DLD1 (cell line): ENCODE results near the gene ADCY3.

Source experiments
- in situ Hi-C: cut with HindIII; loops from 2 replicates; pipeline ENCODE4 v1.10.0; 2017; ENCODE audit warnings: low sequenced_read_pairs

The ADCY3 gene

DNA sequence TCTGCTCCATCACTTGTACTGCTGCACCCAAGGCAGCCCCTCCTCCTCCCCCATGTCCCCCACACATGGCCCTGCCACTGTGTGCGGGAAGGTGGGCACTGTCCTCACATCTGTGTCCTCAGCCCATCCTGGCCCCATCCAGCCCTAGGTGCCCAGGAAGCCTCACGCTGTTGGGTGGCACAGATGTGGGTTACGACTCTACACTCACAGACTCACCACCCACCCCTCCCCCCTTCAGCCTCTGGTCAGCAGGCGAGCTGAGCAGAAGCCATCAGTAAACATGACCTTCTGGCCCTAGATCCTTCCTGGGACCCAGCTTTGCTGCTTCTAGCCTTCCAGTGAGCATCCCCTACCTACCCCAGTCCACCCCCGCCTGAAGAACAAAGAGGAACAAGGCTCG is 43.0 kb downstream of the ADCY3 start:
- in situ Hi-C loops, result no loop called here

DNA sequence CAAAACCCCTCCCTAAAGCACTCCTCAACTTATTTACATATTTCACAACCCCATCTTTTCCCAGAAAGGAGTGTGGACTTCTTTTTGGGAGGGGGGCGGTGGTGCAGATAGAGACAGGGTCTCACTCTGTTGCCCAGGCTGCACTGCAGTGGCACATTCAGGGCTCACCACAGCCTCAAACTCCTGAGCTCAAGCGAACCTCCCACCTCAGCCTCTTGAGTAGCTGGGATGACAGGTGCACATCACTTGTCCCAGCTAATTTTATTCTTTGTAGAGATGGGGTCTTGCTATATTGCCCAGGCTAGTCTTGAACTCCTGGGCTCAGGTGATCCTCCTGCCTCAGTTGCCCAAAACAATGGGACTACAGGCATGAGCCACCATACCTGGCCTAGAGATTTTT is 44.1 kb downstream of the ADCY3 start:
- in situ Hi-C loops, result no loop called here

DNA sequence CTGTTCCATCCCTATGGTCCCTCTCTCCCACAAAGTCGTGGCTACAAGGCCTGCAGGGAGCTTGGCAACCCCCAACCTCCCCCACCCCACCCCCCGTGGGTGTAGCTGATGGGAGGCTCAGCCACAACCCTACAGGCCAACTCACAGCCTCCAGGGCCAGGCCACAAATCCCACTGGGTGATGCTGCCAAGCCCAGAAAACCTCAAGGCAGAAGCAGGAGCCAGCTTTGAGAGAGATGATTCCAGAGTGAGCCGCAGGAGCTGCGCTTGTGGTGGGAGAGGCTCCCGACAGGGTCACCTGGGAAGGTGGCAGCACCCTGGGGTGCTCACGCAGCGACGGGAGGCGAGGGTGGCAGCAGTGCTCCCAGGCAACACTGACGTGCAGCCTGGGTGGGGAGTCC is 44.8 kb downstream of the ADCY3 start:
- in situ Hi-C loops, result no loop called here

DNA sequence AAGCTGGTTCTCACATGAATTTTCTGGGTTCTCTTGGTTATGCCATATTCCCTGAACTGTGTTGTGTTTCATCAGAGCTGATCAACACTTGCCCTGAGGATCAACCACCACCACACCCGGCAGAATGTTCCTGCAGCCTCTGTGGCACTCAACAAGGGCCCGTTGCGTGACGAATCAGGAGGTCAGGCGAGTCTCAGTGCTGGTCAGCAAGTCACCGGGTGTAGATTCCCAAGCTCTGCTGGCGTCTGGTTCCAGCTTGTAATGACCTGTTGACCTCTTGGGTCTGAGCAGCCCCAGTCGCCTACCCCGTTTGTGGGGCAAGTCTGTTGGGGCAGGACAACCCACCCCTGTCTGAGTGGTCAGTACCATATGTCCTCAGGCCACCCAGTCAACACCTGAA is 46.0 kb downstream of the ADCY3 start:
- in situ Hi-C loops, result no loop called here

DNA sequence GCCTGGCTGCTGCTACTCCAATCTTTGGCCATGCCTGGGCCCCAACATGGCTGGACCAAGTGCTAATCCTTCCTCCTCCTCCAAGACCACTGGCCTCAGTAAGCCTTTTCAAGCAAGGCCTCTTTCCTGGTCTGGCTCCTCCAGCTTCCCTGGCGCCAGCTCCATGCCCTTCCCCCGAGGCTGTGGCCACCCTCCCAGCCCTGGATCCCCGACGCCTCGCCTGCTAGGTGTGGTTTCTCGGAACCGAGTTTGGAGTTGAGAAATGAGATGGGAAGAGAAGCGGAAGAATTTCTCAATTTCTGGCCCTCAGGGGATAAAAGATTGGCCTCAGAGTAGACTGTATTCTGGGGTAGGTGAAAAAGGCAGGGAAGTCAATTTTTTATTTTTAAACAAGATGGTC is 46.4 kb downstream of the ADCY3 start:
- in situ Hi-C loops, result no loop called here

DNA sequence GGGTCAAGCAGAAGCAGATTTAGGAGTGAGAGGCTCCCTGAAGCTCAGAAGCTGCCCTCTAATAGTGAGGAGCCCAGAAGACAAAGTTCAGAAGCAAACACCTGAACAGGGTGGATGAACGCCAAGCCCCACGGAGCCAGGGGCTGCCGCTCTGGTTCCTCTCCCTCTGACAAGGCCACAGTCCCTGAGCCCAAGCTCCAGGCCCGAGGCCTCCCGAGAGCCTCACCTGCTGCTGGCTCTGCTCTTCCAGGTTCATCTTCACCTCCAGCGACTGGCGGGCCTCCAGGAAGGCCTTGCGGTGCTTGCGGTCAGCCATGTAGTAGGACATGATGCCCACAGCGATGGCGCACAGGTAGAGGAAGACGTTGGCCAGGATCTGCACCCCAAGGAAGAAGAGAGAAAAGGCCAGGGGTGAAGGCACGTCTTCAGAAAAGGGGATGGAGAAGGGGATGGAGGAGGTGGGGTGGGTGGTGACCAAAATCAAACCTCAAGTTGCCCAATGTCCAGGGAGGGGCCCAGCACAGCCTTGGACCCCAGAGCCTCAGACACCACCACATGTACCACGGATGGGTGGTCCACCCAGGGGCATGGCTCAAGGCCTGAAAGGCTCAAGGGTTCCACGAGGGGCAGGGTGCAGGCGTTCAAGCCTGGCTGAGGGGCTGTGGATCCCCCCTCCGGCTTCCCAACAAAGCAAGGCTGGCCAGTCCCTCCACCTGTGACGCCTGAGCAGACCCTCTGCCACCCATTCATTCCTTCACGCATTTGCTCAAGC is 47.5 kb downstream of the ADCY3 start:
- in situ Hi-C loops, result no loop called here

DNA sequence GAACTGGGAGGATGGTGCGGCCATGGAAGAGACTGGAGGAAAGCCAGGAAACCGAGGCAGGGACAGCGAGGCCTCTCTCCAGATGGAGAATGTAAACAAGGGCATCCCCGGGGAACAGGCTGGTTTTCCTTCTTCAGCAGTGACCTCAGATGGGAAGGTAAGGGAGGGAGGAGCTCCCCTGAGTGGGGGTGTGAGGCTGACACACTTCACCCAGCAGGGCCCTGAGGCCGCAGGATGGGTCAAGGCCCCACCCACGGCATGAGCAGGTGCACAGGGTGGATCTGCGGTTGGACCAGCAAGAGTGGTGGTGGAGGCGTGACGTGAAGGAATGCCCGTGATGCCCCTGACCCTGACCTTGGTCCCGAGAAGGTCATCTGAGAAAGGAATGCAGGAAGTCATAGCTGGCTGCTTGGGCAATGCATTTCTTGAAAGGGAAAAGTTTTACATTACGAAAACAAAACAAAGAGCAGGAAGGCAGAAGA is 48.1 kb downstream of the ADCY3 start:
- in situ Hi-C loops, result no loop called here

DNA sequence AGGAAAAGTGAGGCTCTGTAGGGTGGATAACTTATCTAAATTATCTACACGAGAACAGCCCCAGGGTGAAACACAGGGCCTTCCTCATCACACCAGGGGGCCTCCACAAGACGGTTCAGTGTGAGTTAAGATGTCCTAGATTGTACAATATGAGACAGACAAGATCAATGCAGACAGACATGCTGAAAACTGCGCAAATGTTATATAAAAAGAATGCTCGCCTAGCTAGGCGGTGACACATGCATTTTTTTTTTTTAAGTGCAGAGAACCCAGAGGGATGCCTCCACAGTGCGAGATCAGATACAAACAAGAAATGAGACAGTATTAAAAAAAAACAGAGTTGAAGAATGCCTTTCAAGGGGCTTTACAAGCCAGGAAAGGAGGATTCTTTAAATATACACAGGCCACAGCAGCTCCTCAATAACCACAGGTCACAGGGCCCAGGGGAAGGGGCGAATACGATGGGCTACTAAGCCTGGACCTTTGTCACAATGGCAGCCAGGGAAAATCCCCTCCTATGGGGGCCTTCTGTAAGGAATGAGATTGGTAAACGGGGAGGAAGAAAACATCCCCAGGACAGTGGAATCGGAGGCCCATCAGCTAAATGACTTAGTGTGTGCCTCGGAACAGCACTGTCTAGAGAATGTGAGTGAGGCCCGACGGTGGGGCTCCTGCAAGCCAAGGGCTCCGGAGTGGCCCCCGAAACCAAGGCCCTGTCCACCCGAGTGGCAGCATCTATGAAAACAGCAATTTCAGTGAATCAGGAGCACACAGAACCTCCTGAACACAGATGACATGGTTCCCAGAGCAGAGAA is 48.9 kb downstream of the ADCY3 start:
- in situ Hi-C loops, result no loop called here

DNA sequence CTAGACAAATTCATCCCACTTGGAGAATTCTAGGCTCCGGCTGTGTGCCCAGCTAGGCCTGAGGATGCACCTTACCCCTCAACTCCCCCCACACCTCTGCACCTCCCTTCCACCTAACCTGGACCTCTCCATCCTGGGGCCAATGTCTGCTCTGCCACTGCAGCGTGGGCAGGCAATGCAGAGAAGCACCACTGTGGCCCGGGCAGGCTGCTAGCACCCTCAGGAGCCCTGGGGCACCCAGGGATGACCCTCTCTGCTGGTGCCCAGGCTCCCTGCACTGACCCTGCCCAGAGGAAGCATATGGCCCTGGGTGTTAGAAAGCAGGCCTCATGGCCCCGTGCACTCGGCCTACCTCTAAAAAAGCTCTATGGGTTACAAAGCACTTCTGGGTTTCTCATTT is 49.6 kb downstream of the ADCY3 start:
- in situ Hi-C loops, result no loop called here

DNA sequence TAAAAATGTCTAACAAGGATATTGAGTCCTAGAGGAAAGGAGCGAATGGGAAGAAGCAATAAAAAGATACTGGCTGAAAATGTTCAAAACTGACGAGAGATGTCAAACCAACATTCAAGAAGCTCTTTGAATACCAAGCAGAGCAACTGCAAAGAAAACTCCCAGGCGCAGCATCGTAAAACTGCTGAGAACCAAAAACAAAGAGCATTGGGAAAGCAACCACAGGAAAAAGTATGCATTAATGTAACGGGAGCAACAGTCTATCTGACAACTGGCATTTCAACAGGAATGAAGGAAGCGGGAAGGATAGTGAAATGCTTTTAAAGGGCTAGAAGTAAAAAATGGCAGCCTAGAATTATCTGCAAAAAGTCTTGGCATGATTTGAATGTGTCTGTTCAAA is 53.1 kb downstream of the ADCY3 start:
- in situ Hi-C loops, result no loop called here

DNA sequence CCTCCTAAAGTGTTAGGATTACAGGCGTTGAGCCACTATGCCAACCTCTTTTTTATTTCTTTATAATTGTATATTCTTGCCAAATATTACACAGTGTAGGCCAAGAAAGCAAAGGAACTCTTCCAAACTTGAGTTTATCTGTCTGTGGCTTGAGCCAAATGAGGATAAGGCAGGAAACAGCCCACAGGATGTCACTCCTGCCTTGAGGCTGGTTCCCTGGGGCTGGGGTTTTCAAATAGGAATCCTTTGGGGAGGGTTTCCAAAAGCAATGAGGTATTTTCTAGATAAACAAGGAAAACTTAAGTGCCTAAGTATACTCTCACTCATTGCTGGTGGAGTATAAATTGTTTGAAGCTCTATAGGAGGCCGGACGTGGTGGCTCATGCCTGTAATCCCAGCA is 56.4 kb downstream of the ADCY3 start:
- in situ Hi-C loops, result no loop called here

DNA sequence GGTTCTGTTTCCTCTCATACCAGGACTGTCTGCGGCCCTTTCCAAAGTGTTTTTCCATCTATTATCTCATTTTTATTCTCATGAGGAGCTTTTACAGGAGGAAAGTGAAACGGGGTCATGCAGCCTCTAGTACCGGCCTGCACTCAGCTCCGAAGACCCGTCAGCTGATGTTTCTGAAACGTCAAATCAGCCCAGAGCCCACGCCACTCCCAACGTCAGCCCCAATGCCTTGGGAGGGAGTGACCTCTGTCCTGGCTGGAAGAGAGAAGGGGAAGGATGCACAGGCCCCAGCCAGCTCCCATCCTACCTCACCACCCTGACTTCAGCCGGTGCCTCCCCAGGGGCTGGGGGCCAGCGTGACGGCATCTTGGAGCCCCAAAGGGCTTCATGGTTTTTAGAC is 58.5 kb downstream of the ADCY3 start:
- in situ Hi-C loops, result no loop called here

DNA sequence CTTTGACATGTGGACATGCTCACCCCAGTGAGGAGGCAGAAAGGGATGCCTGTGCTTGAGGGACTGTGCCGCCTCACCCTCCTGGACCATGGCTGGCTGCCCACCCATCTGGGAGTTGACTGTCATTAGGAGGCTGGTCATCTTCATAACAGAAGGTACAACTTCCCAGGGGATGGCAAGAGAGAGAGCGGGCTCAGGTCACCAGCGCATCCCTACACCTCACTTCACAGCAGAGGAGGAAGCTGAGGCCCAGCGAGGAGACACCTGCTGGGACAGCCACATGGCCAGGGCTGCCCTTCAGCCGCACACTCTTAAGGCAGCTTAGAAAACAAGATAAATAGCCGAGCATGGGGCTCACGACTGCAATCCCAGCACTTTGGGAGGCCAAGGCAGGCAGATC is 59.4 kb downstream of the ADCY3 start:
- in situ Hi-C loops, result no loop called here

DNA sequence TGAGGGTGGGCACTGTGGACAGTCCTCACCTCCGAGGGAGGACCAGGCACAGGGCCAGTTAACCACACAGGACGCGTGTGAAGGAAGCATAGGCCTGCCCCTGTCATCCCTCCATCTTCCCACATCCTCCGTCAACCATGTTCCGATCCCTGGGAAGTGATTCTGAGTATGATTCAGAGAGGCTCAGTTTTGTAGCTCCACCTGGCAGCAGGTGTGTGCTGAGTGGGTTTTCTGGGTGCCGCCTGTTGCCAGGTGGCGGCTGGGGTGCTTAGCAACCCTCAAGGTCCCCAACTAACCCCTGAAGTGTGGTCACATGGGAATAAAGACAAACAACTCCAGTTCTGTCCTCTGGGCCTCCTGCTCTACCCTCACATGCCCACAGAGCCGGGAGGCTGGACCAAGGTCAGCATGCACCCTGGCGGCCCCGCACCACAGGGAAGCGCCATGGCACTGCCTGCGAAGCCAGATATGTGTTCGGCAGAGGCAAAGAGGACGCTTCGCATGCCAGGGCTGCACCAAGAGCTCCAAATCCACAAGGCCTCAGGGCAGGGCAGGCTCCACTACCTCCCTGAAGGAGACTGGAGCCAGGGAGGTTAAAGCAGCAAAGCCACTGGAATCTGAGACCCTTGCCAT is 60.0 kb downstream of the ADCY3 start:
- in situ Hi-C loops, result no loop called here

DNA sequence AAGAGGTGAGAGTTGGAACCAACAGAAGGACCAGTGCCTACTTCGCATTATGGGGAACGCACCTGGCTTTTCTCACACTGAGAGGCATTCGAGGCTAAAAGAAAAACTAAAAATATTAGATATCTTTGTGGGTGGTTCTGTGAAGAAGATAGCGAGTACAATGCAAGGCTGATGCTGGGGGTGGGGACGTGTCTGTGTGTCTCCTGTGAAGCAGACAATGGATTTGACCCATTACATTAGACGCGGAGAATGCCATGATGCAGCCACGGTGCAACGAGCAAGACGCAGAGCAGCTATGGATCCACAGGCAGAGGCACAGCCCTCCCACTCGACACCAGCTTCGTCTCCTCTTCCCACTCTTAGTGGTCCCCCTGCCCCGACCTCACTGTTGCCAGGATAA is 61.0 kb downstream of the ADCY3 start:
- in situ Hi-C loops, result no loop called here

DNA sequence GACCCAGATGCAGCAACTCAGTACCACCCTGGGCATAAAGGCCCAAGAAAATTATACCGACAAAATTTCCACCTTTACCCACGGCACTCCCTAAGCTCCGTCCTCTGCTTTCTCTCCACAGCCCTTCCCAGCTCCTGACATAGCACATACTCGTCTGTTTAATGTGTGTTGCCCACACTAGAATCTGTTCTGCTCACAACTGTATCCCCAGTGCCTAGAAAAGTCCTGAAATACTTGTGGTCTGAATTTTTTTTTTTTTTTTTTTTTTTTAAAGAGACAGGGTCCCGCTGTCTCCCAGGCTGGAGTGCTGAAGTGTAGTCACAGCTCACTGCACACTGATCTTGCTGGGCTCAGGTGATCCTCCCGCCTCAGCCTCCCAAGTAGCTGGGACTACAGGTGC is 62.3 kb downstream of the ADCY3 start:
- in situ Hi-C loops, result no loop called here

DNA sequence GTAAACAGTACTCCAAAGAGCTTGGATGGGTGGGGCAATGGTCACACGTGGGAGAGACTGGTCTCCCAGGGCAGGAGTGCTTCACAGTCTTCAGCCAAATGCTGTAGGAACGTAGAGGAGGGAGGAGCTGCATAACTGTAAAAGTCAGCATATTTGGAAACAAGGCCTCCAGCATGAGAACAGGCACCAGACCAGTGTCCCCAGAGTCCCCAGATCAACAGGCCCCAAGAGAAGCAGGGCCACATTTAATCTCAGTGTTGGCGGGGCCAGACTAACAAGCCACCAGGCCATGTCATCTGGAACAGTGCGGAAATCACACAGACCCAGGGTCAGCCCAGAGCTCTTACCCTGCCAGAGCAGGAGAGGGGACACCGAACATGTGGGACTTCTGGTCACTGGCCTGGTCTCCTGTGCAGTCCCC is 63.2 kb downstream of the ADCY3 start:
- in situ Hi-C loops, result no loop called here

DNA sequence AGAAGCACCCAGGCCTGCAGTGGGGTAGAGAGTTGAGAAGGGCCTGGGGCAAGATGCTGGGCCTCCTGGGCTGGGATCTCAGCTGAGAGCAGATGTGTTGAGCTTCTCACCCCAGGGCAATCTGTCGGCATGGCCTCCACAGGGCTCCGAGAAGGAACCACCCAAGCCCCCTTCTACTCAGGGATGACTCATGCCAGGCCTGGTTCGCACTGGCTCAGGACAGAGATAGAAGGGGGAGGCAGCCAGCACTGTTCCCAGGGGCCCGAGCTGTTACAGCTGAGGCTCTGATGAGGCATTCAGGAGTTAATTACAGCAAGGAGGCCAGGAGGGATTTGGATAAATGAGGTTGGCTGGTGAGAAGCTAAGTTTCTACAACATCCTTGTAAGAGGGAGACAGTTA is 64.3 kb downstream of the ADCY3 start:
- in situ Hi-C loops, result no loop called here

DNA sequence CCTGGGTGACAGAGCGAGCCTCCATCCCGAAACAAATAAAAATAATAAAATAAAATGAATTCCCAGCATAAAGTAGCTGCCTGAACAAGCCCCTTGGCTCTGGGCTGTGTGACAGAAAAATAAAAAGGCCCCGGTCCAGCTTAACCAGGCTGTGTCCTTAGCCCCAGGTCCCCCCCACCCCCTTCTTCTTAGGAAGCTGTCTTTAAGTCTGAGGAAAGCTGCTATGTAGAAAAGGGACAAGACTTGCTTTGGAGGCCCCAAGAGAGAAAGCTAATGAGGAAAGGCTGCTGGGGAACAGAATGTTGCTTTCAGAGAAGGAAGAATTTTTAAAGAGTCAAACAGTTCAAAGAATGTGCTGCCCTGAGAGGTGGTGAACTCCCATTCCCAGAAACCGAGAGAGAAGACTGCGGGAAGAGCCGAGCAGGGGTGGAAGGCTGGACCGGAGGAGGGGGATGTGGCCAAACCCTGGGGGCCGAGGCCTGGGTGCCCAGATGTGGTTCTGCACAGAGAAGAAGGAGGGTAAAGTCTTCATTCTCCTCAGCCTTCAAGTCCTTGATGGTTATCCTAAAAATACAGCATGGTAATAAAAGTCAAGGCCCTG is 64.9 kb downstream of the ADCY3 start:
- in situ Hi-C loops, result no loop called here

DNA sequence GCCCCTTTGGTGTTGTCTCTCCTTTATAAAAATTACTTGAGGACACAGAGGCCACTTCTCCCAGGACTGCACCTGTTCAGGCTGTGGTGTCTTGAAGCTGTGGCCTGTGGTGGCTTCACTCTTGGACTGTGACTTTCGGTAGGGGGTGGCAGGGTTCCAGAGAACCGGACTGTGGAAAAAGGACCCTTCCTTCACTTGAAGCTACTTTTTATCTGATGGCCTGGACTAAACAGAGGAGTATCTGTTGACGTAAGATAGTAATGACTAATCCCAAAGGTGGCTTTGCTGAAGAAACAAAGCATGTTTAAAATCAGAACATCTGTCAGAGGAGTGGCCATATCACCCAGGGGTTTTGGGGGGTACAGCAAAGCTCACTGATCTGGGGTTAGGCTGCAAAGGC is 66.0 kb downstream of the ADCY3 start:
- in situ Hi-C loops, result no loop called here

DNA sequence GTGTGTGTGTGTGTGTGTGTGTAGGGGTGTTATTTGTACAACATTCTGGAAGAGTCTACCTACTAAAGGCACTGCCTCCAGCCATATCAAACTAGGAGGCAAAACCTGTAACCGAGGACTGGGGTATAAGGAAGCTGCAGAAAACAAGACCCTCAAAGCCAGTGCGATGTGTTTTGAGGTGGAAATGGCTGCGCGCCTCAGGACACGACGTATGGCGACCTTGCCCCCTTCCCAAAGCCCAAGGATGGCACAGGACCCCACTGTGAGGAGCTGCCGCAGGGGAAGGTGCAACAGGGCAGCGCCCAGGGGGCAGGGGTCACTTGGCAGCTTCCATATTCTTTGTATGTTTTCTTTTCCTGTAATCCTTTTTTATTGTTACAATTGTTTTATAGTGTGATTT is 67.0 kb downstream of the ADCY3 start:
- in situ Hi-C loops, result no loop called here
